AG08396 (cell line): ENCODE measurements around the gene PDE1C.

Experiments used
- DNase-seq: peaks from one replicate; pipeline ENCODE4 v3.0.0; 2012; ENCODE audit warnings: low spot score, mixed read lengths

The PDE1C gene

DNA sequence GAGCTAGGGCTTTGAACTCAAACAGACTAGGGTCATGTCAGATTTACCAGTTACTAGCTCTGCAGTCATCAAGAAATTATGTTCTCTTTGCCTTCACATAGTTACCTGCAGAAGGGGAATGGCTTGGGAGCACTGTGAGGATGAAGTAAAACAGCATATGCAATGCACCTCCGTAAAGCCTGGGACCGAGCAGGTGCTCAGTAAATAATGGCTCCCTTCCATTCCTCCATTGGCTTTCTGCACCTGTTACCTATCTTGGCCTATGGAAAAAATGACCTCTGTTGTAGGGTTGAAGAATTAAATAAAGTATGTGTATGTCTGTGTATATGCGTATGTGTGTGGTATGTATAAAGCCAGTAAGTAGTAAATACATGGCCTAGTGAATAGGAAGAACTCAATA lies 78.8 kb downstream of the PDE1C start:
- DNase-seq: no peak

GRCh38 chr7:31986878-31987518 lies 83.2 kb downstream of the PDE1C start:
- peak; percentile 20 for DNase-seq

GRCh38 chr7:31982962-31983361 lies 87.2 kb downstream of the PDE1C start:
- no peak for DNase-seq

- no peak for DNase-seq
Observed at GRCh38 chr7:31981874-31982390, 88.3 kb downstream of the PDE1C start.

GRCh38 chr7:31979690-31980330 lies 90.4 kb downstream of the PDE1C start:
- DNase-seq: no peak

DNA sequence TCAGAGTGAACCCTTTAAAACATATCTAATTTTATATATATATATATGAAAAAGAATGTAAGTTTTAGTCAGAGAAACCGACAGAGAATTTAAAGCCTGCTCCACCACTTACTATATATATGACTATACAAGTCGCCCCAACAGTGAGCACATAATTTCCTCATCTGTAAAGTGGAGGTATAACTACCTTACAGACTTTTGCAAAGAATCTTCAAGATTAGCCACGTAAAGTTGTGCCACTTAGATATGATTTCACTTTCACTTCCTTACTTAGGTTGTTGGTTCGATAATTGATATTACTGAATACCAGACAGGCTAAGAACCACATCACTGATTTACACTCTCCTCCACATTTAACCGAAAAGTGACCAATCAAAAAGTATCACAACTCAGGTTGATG lies 94.7 kb downstream of the PDE1C start:
- DNase-seq: no peak

DNA sequence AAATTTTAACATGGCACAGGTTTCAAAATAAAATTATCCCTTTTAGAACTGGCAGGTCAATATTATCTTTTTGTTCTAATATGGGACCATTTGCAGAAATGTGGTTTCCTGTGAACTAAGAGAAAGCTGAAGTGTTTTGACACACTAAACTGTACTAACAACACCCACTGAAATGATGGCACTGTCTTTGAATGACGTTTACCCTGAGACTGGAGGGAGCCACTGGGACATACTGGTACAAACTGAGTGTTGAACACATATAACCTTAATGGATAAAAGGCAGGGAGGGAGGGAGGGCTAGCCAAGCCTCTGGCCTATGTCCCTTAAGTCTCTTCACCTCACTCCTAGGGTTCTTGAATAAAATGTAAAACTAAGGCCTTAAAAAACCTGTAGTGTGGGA lies 95.9 kb downstream of the PDE1C start:
- DNase-seq: no peak

GRCh38 chr7:31971049-31971667 lies 99.0 kb downstream of the PDE1C start:
- no peak for DNase-seq

GRCh38 chr7:31970501-31970900 lies 99.7 kb downstream of the PDE1C start:
- no peak for DNase-seq

DNA sequence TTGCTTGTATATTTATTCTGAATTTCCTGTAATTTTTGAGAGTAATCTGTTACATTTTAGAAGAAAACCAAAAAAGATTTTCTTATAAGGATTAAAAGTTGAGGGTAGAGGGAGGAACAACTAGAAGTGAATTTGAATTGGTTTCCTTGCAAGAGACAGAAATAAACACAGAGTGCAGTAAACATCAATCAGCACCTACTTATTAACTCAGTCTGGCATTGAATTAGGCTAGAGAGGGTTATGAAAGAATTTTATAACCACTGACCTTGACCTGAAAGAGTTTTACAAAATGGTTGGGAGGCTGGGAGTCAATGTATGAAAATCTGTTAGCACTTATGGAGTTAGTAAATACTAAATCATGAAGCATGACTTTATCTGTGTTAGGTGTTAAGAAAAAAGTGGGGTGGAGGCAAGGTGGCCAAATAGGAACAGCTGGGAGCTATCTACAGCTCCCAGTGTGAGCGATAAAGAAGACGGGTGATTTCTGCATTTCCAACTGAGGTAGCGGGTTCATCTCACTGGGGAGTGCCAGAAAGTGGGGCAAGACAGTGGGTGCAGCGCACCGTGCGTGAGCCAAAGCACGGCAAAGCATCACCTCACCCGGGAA lies 106.5 kb downstream of the PDE1C start:
- DNase-seq: no peak

DNA sequence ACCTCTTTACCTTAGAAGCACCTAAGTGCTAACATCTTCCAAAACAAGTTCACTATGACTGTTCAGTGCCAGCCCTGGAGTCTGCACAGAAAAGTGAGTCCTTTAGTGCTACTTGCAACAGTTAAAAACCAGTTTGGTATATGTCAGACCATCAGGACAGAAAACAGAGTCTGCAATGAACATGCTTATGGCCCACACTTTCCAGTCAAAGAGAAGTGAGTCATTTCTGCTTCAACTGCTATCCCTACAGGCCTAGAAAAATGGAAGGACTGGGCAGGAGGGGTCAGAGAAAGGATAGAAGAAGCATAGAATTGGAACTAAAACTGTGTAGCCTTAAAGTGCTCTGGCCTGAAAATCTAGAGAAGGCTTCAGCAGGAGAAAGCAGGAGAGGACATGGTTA lies 108.0 kb downstream of the PDE1C start:
- no peak for DNase-seq

GRCh38 chr7:31958226-31958625 lies 112.0 kb downstream of the PDE1C start:
- DNase-seq: no peak

DNA sequence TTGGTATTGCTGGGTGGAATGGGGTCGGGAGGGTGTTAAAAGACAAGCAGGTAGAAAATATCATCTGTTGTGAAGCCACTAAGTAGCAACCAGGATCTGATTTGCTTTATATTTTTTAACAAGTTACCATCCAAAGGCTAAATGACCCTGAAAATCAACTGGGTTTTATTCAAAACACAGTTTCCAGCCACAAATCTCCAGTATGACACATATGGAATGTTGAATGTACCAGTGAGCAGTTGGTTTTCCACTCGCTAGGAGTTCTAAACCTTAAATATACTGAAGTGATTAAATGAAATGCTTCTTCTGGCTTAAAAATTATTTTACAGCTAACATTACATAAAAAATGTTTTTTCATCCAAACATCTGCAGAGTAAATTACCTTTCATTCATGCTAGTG lies 112.5 kb downstream of the PDE1C start:
- DNase-seq: no peak

DNA sequence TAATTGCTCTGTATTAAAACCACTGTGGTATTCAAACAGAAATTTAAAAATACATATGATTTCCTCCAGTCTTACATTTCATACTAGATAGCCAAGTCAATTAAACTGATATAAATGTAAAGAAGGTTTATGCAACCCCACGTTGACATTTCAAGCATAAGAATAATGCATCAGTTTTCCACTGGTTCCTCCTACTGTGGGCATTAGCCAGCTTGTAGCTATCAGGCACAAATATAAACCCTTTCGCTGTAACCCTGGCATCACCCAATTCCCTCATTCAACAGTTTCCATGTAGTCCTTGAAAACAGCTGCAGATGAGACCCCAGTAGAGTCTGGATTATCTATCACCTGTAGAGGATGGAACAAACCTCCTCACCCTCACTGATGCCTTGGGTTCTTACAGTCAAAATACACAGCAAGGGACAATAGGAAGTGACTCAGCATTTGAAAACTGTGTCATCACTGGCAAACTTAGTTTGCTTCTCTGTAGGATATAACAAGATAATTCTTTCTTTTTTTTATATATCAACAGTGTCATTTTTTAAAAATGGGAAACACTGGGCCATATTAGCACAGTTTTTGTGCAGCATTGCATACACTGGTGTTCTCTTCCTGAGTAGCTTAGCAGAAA lies 113.0 kb downstream of the PDE1C start:
- DNase-seq: no peak

DNA sequence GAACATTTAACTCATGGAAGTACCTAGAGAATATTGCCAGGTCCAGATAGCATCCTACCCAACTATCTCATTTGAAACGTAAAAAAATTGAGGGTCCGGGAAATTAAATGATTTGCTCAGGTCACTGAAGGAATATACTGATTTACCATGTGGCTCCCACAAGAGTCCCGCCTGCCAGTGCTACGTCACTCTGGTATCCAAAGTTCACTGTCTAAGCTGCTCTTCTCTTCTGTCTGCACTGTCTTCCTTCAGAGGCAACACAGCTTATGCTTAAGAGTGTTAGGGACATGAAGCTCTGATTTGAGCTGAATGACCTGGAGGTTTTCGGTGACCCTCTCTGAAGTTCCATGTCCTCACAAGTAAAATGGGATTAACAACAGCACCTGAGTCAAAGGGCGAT lies 114.6 kb downstream of the PDE1C start:
- no peak for DNase-seq

DNA sequence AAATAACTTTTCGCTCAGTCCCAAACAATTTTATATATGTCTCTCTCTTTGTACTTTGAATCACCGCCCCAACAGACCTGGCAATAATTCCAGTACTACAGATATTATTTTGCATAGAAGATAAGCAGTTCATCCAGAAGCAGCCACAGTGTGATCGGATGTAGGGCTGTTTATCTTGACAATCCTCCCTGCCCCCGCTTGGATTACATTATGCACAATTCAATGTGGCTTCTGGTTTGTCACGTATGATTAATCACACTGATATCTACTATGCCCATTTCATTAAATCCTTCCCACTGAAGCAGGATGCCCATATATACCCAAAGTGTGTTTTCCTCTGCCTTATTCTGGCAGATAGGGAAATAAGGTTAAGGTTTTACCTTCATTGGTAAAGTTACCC lies 115.2 kb downstream of the PDE1C start:
- DNase-seq: no peak

- DNase-seq: no peak
Observed at GRCh38 chr7:31954500-31954899, 115.7 kb downstream of the PDE1C start.

DNA sequence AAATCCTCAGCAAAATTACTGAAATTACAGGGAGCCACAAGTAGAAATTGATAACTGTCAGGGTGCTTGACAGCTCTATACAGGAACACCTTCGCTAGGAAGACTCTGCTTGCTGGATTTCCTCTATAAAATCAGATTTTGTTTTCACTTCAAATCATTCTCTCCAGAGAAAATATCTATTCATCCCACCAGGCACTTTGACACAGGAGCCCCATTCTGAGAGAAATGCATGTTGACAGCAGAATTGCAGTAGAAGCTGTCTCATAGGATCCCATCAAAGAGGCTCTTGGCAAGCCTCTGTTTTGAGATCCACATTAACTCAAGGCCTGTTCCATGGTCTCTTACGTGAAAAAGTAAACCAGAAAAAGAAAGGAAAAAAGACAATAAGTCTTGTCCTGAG lies 116.8 kb downstream of the PDE1C start:
- DNase-seq: no peak

DNA sequence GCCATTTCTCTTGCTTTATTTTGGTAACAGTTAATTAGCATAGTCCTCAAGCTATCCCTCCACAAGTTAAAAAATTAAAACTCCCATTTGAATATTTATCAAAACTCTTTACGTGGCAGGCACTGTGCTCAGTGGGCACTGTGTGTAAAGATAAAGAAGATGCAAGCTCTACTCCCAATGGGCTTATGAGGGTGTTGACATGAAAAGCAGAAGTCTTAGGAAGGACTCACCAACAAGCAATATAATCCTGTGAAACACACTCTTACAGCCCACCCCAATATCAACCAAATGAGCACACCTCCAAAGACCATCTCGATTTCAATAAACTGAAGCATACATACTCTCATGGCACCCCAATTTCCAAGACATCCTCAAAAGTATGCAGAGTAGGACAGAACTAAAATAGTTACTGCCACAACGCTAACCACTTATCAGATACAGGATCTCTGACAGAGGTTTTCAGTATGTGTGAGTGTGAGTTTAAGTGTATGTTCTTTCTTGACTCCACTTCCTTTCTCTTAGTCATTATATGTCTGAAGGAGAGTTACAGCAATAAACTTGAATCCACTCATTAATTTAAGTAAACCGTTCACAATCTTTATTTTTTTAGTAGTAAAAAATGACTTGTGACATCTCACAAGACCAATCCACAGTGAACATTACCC lies 120.0 kb downstream of the PDE1C start:
- DNase-seq: no peak

DNA sequence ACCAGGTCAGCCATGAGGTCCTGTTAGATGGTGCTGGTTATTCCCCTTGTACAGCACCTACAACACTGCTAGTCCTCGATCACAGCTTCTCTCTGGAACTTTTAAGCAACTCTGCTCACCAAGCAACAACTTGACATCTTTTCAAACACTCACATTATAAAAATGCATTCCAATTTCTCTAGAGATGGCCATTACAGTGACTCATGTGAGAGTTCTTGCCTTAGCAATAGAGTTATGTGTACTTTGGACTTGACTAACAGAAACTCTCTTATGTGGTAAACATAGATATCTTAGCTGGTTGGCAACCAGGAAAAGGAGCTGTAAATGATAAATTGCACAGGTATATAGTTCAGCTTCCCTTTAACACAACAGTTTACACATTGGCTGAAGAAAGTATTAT lies 122.2 kb downstream of the PDE1C start:
- peak; percentile 52 for DNase-seq

DNA sequence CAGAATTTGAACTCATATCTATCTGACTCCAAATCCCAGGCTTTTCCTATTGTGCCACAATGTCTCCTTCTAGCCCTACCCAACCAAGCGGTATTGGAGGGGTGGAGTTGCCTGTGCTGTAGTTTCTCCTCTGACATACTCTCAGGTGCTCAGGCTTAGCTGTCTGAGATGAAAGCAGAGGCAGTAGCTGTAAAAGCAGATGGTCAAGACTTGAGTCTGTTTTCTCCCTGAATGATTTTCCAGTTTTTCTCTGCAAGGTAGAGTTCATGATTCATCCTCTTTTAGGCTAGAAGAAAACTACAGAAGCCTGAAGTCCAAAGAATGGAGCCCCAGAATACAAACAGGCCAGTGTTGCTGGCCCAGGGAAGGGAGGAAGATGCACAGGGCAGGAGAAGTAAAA lies 130.0 kb downstream of the PDE1C start:
- no peak for DNase-seq

- DNase-seq: no peak
Observed at GRCh38 chr7:31939076-31939475, 131.1 kb downstream of the PDE1C start.
